Adipocyte (in vitro differentiated cells): ENCODE measurements around the gene EPHB6.
A peak's percentile ranks its signal among the peaks of the same experiment; 100 is the strongest.

ENCODE experiments used
- DNase-seq: peaks from one replicate; pipeline ENCODE4 v3.0.0-alpha.2; 2015; ENCODE audit warnings: low read depth
- H3K27me3 ChIP-seq: replicated peaks from 2 replicates; pipeline ENCODE4 v1.7.0; 2013; ENCODE audit warnings: mild to moderate bottlenecking, low read length, moderate library complexity; ENCODE audit not compliant: control insufficient read depth, insufficient read depth
- H3K36me3 ChIP-seq: 2 replicates; pipeline ENCODE4 v1.7.0; 2013; ENCODE audit warnings: low read length, mild to moderate bottlenecking, moderate library complexity; ENCODE audit not compliant: control insufficient read depth, insufficient read depth, severe bottlenecking
- H3K4me1 ChIP-seq: 2 replicates; pipeline ENCODE4 v1.7.0; 2013; ENCODE audit warnings: mild to moderate bottlenecking, low read length, moderate library complexity; ENCODE audit not compliant: control insufficient read depth, insufficient read depth
- H3K4me3 ChIP-seq: 2 replicates; pipeline ENCODE4 v1.7.0; 2013; ENCODE audit warnings: mild to moderate bottlenecking, low read length, moderate library complexity
- H3K9ac ChIP-seq: 2 replicates; pipeline ENCODE4 v1.7.0; 2013; ENCODE audit warnings: mild to moderate bottlenecking, low read length, moderate library complexity
- H3K9me3 ChIP-seq: 2 replicates; pipeline ENCODE4 v1.7.0; 2013; ENCODE audit warnings: mild to moderate bottlenecking, low read length, moderate library complexity; ENCODE audit not compliant: control insufficient read depth

Gene EPHB6

GRCh38 chr7:142813226-142813625 lies 41.6 kb upstream of the EPHB6 start:
- Histone ChIP-seq H3K36me3 (no peaks in the 10 kb centered on the region), H3K9ac (no peak overlapping the region), H3K4me3 (no peak overlapping the region), H3K9me3 (no peaks in the 10 kb centered on the region), H3K4me1 (no peaks in the 10 kb centered on the region), H3K27me3 (peaks cover 24% of the 10 kb centered on the region)
- DNase-seq, result peak; percentile 35

GRCh38 chr7:142813699-142814098 lies 41.2 kb upstream of the EPHB6 start:
- no peaks in the 10 kb centered on the region for H3K9me3 ChIP-seq
- H3K9ac ChIP-seq, result no peak overlapping the region
- no peaks in the 10 kb centered on the region for H3K4me1 ChIP-seq
- no peaks in the 10 kb centered on the region for H3K36me3 ChIP-seq
- DNase-seq, result no peak
- H3K4me3 ChIP-seq, result no peak overlapping the region
- H3K27me3 ChIP-seq, result peaks cover 29% of the 10 kb centered on the region

- no peaks in the 10 kb centered on the region for H3K9me3 ChIP-seq
- no peaks in the 10 kb centered on the region for H3K4me1 ChIP-seq
- no peaks in the 10 kb centered on the region for H3K36me3 ChIP-seq
- DNase-seq, result no peak
- no peak overlapping the region for H3K4me3 ChIP-seq
- H3K27me3 ChIP-seq, result peaks cover 34% of the 10 kb centered on the region
- no peak overlapping the region for H3K9ac ChIP-seq
Measured at GRCh38 chr7:142814451-142814850, 40.4 kb upstream of the EPHB6 start.

- H3K4me3 ChIP-seq, result no peak overlapping the region
Measured at GRCh38 chr7:142815134-142815533, 39.7 kb upstream of the EPHB6 start.

GRCh38 chr7:142817506-142817905 lies 37.4 kb upstream of the EPHB6 start:
- Histone ChIP-seq H3K4me1 (no peaks in the 10 kb centered on the region), H3K36me3 (no peaks in the 10 kb centered on the region), H3K4me3 (no peak overlapping the region), H3K9ac (no peak overlapping the region), H3K27me3 (peaks cover 46% of the 10 kb centered on the region), H3K9me3 (no peaks in the 10 kb centered on the region)
- DNase-seq, result no peak

More at GRCh38 chr7:142815134-142815533, 39.7 kb upstream of the EPHB6 start:
- no peaks in the 10 kb centered on the region for H3K9me3 ChIP-seq
- H3K36me3 ChIP-seq, result no peaks in the 10 kb centered on the region
- no peak for DNase-seq
- peaks cover 35% of the 10 kb centered on the region for H3K27me3 ChIP-seq
- no peak overlapping the region for H3K9ac ChIP-seq
- H3K4me1 ChIP-seq, result no peaks in the 10 kb centered on the region

GRCh38 chr7:142819530-142819929 lies 35.3 kb upstream of the EPHB6 start:
- Histone ChIP-seq H3K9me3 (peaks cover 8% of the 10 kb centered on the region), H3K4me3 (no peak overlapping the region), H3K27me3 (peaks cover 44% of the 10 kb centered on the region), H3K9ac (no peak overlapping the region), H3K4me1 (no peaks in the 10 kb centered on the region), H3K36me3 (no peaks in the 10 kb centered on the region)
- no peak for DNase-seq

GRCh38 chr7:142822714-142823113 lies 32.2 kb upstream of the EPHB6 start:
- H3K4me1 ChIP-seq, result no peaks in the 10 kb centered on the region
- H3K27me3 ChIP-seq, result peaks cover 35% of the 10 kb centered on the region
- H3K36me3 ChIP-seq, result no peaks in the 10 kb centered on the region
- no peak overlapping the region for H3K4me3 ChIP-seq
- no peak overlapping the region for H3K9ac ChIP-seq
- peaks cover 10% of the 10 kb centered on the region for H3K9me3 ChIP-seq
- DNase-seq, result no peak

- Histone ChIP-seq H3K9me3 (peaks cover 10% of the 10 kb centered on the region), H3K4me1 (peaks cover 4% of the 10 kb centered on the region), H3K4me3 (no peak overlapping the region), H3K36me3 (no peaks in the 10 kb centered on the region), H3K9ac (no peak overlapping the region), H3K27me3 (no peaks in the 10 kb centered on the region)
- no peak for DNase-seq
Measured at GRCh38 chr7:142827951-142828500, 26.9 kb upstream of the EPHB6 start.

- Histone ChIP-seq H3K9ac (no peak overlapping the region), H3K27me3 (no peaks in the 10 kb centered on the region), H3K9me3 (no peaks in the 10 kb centered on the region), H3K4me1 (peaks cover 4% of the 10 kb centered on the region), H3K4me3 (no peak overlapping the region), H3K36me3 (no peaks in the 10 kb centered on the region)
- DNase-seq, result peak; percentile 20
Measured at GRCh38 chr7:142832417-142832816, 22.5 kb upstream of the EPHB6 start.

- H3K36me3 ChIP-seq, result no peaks in the 10 kb centered on the region
- H3K9ac ChIP-seq, result no peak overlapping the region
- H3K9me3 ChIP-seq, result no peaks in the 10 kb centered on the region
- no peak overlapping the region for H3K4me3 ChIP-seq
- H3K4me1 ChIP-seq, result no peaks in the 10 kb centered on the region
- DNase-seq, result no peak
- no peaks in the 10 kb centered on the region for H3K27me3 ChIP-seq
Measured at GRCh38 chr7:142833174-142834048, 21.5 kb upstream of the EPHB6 start.

- no peaks in the 10 kb centered on the region for H3K4me1 ChIP-seq
- H3K9me3 ChIP-seq, result no peaks in the 10 kb centered on the region
- no peaks in the 10 kb centered on the region for H3K36me3 ChIP-seq
- DNase-seq, result no peak
- H3K9ac ChIP-seq, result no peak overlapping the region
- H3K4me3 ChIP-seq, result no peak overlapping the region
- H3K27me3 ChIP-seq, result no peaks in the 10 kb centered on the region
Measured at GRCh38 chr7:142835487-142835886, 19.4 kb upstream of the EPHB6 start.
